ENCODE measurements around the gene MSLN.

MSLN gene

GRCh38 chr16:722835-723633 lies 37.5 kb upstream of the MSLN start:
- DNase-seq (ENCODE audit: low read depth in 2 of 2), result no peak

- no peak for DNase-seq (ENCODE audit: low read depth in 2 of 2)
Observed at GRCh38 chr16:723695-724094, 36.8 kb upstream of the MSLN start.

- no peak for DNase-seq (ENCODE audit: low read depth in 2 of 2)
Observed at GRCh38 chr16:724188-725040, 36.1 kb upstream of the MSLN start.

- no peak for DNase-seq (ENCODE audit: low read depth in 2 of 2)
Observed at GRCh38 chr16:725041-725376, 35.5 kb upstream of the MSLN start.

GRCh38 chr16:725463-726187 lies 34.9 kb upstream of the MSLN start:
- no peak for DNase-seq (ENCODE audit: low read depth in 2 of 2)

GRCh38 chr16:726188-726437 lies 34.4 kb upstream of the MSLN start:
- no peak for DNase-seq (ENCODE audit: low read depth in 2 of 2)

- no peak for DNase-seq (ENCODE audit: low read depth in 2 of 2)
Observed at GRCh38 chr16:726438-727290, 33.9 kb upstream of the MSLN start, which contains the start of the genes CCDC78 and HAGHL. CCDC78 (minus strand) TSS chr16:726443; CDS start chr16:726367, 76 bp downstream. HAGHL (plus strand) TSS chr16:727106; CDS start chr16:727510, 404 bp downstream.

- DNase-seq (ENCODE audit: low read depth in 2 of 2), result no peak
Observed at GRCh38 chr16:727291-727977, 33.1 kb upstream of the MSLN start.

GRCh38 chr16:728131-728889 lies 32.2 kb upstream of the MSLN start:
- no peak for DNase-seq (ENCODE audit: low read depth in 2 of 2)

GRCh38 chr16:728890-729744 lies 31.4 kb upstream of the MSLN start:
- DNase-seq (ENCODE audit: low read depth in 2 of 2), result no peak

- no peak for DNase-seq (ENCODE audit: low read depth in 2 of 2)
Observed at GRCh38 chr16:729768-730665, 30.5 kb upstream of the MSLN start.

GRCh38 chr16:730666-731509 lies 29.6 kb upstream of the MSLN start:
- DNase-seq (ENCODE audit: low read depth in 2 of 2), result no peak

- no peak for DNase-seq (ENCODE audit: low read depth in 2 of 2)
Observed at GRCh38 chr16:732332-732731, 28.2 kb upstream of the MSLN start.

- DNase-seq (ENCODE audit: low read depth in 2 of 2), result no peak
Observed at GRCh38 chr16:732936-733335, 27.6 kb upstream of the MSLN start.

- no peak for DNase-seq (ENCODE audit: low read depth in 2 of 2)
Observed at GRCh38 chr16:733382-734207, 26.9 kb upstream of the MSLN start.

- no peak for DNase-seq (ENCODE audit: low read depth in 2 of 2)
Observed at GRCh38 chr16:734208-734980, 26.1 kb upstream of the MSLN start.
